ENCODE results near the gene TMEM187.

Gene TMEM187

GRCh38 chrX:153935326-153935851, 37.2 kb upstream of the TMEM187 start:
- no peak for DNase-seq (ENCODE audit: low spot score)

GRCh38 chrX:153937056-153937455, 35.5 kb upstream of the TMEM187 start:
- no peak for DNase-seq (ENCODE audit: low spot score)

- DNase-seq (ENCODE audit: low spot score) = no peak
Measured at GRCh38 chrX:153938226-153938786, 34.2 kb upstream of the TMEM187 start.

GRCh38 chrX:153939573-153939972, 33.0 kb upstream of the TMEM187 start:
- no peak for DNase-seq (ENCODE audit: low spot score)

GRCh38 chrX:153941336-153942252, 31.0 kb upstream of the TMEM187 start:
- no peak for DNase-seq (ENCODE audit: low spot score)

- DNase-seq (ENCODE audit: low spot score) = peak; percentile 47
Measured at GRCh38 chrX:153944140-153944799, 28.3 kb upstream of the TMEM187 start, which contains the start of gene RENBP. TSS of gene RENBP (minus strand) at chrX:153944643. CDS start at chrX:153944610, 33 bp downstream.

- DNase-seq (ENCODE audit: low spot score) = no peak
Measured at GRCh38 chrX:153944800-153945150, 27.8 kb upstream of the TMEM187 start.

- no peak for DNase-seq (ENCODE audit: low spot score)
Measured at GRCh38 chrX:153945956-153946943, 26.3 kb upstream of the TMEM187 start.

- peak; percentile 85 for DNase-seq (ENCODE audit: low spot score)
Measured at GRCh38 chrX:153947009-153947769, 25.4 kb upstream of the TMEM187 start.

- DNase-seq (ENCODE audit: low spot score) = no peak
Measured at GRCh38 chrX:153948002-153948466, 24.5 kb upstream of the TMEM187 start.

GRCh38 chrX:153948847-153949805, 23.4 kb upstream of the TMEM187 start:
- no peak for DNase-seq (ENCODE audit: low spot score)

- no peak for DNase-seq (ENCODE audit: low spot score)
Measured at GRCh38 chrX:153950127-153950526, 22.4 kb upstream of the TMEM187 start.

- no peak for DNase-seq (ENCODE audit: low spot score)
Measured at GRCh38 chrX:153951683-153952372, 20.7 kb upstream of the TMEM187 start.

- no peak for DNase-seq (ENCODE audit: low spot score)
Measured at GRCh38 chrX:153952373-153953026, 20.1 kb upstream of the TMEM187 start.

- DNase-seq (ENCODE audit: low spot score) = peak; percentile 75
Measured at GRCh38 chrX:153953342-153953830, 19.2 kb upstream of the TMEM187 start.

- no peak for DNase-seq (ENCODE audit: low spot score)
Measured at GRCh38 chrX:153953892-153954557, 18.5 kb upstream of the TMEM187 start.

- DNase-seq (ENCODE audit: low spot score) = no peak
Measured at GRCh38 chrX:153954558-153955227, 17.9 kb upstream of the TMEM187 start.
